ENCODE data around the gene POM121L12. TPM values are rescaled to one million over a fixed set of nuclear protein-coding genes. Genes with fewer than 3 reads are reported as not detected.

The POM121L12 gene
- total RNA-seq, 2 experiments from 2014 or later: not detected

- ChIA-PET POLR2A (no interaction called here), CTCF (no interaction called here)
- H3K36me3 Mint-ChIP-seq (ENCODE audit: low read depth): no peaks in the 10 kb centered on the region
- no peaks in the 10 kb centered on the region for H3K4me1 Mint-ChIP-seq
- no peak for DNase-seq
- peaks cover 17% of the 10 kb centered on the region for H3K9me3 Mint-ChIP-seq
- no peak overlapping the region for H3K4me3 Mint-ChIP-seq
- H3K27me3 Mint-ChIP-seq: no peaks in the 10 kb centered on the region
- H3K27ac Mint-ChIP-seq: no peak overlapping the region
These were observed 24.6 kb downstream of the POM121L12 start for GRCh38 chr7:53060066-53060465.

GRCh38 chr7:53062796-53063195, 27.4 kb downstream of the POM121L12 start:
- ChIA-PET POLR2A (no interaction called here), CTCF (no interaction called here)
- no peak overlapping the region for H3K4me3 Mint-ChIP-seq
- H3K27ac Mint-ChIP-seq: no peak overlapping the region
- H3K9me3 Mint-ChIP-seq: peaks cover 19% of the 10 kb centered on the region
- no peaks in the 10 kb centered on the region for H3K36me3 Mint-ChIP-seq (ENCODE audit: low read depth)
- DNase-seq: no peak
- H3K4me1 Mint-ChIP-seq: no peaks in the 10 kb centered on the region
- no peaks in the 10 kb centered on the region for H3K27me3 Mint-ChIP-seq

- no peaks in the 10 kb centered on the region for H3K27me3 Mint-ChIP-seq
- H3K36me3 Mint-ChIP-seq (ENCODE audit: low read depth): no peaks in the 10 kb centered on the region
- ChIA-PET POLR2A (no interaction called here), CTCF (no interaction called here)
- no peak overlapping the region for H3K27ac Mint-ChIP-seq
- no peaks in the 10 kb centered on the region for H3K4me1 Mint-ChIP-seq
- no peak for DNase-seq
- H3K4me3 Mint-ChIP-seq: no peak overlapping the region
- peaks cover 19% of the 10 kb centered on the region for H3K9me3 Mint-ChIP-seq
These were observed 33.2 kb downstream of the POM121L12 start for GRCh38 chr7:53068673-53069072.

GRCh38 chr7:53070883-53071282, 35.5 kb downstream of the POM121L12 start:
- Mint-ChIP-seq H3K9me3 (peaks cover 18% of the 10 kb centered on the region), H3K27ac (no peak overlapping the region)
- CTCF ChIA-PET: no interaction called here

More at GRCh38 chr7:53070883-53071282, 35.5 kb downstream of the POM121L12 start:
- DNase-seq: no peak
- POLR2A ChIA-PET: no interaction called here
- no peak overlapping the region for H3K4me3 Mint-ChIP-seq
- H3K4me1 Mint-ChIP-seq: no peaks in the 10 kb centered on the region
- H3K36me3 Mint-ChIP-seq (ENCODE audit: low read depth): no peaks in the 10 kb centered on the region
- no peaks in the 10 kb centered on the region for H3K27me3 Mint-ChIP-seq
